ENCODE results near the gene SEMA4G. TPM values are rescaled to one million over a fixed set of nuclear protein-coding genes. Genes with fewer than 3 reads are reported as not detected.

Gene SEMA4G, protein sequence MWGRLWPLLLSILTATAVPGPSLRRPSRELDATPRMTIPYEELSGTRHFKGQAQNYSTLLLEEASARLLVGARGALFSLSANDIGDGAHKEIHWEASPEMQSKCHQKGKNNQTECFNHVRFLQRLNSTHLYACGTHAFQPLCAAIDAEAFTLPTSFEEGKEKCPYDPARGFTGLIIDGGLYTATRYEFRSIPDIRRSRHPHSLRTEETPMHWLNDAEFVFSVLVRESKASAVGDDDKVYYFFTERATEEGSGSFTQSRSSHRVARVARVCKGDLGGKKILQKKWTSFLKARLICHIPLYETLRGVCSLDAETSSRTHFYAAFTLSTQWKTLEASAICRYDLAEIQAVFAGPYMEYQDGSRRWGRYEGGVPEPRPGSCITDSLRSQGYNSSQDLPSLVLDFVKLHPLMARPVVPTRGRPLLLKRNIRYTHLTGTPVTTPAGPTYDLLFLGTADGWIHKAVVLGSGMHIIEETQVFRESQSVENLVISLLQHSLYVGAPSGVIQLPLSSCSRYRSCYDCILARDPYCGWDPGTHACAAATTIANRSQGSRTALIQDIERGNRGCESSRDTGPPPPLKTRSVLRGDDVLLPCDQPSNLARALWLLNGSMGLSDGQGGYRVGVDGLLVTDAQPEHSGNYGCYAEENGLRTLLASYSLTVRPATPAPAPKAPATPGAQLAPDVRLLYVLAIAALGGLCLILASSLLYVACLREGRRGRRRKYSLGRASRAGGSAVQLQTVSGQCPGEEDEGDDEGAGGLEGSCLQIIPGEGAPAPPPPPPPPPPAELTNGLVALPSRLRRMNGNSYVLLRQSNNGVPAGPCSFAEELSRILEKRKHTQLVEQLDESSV
- total RNA-seq (2021; ENCODE audit: unreplicated experiment): 4.7 TPM
- polyA plus RNA-seq (2012; ENCODE audit: insufficient read length): 13.1 TPM
- Bru-seq, nascent RNA: percentile 36 among the genes with signal in this experiment
- percentile 34 among the genes with signal in this experiment for BruChase-seq, experiment 1, labeled RNA remaining after a 2-hour chase
- percentile 39 among the genes with signal in this experiment for BruChase-seq, experiment 2, labeled RNA remaining after a 6-hour chase
- long read RNA-seq, partial matches to known transcripts: 0 of 4 reads
- long read RNA-seq, other reads (novel, unspliced or antisense): 4 of 4 reads

GRCh38 chr10:100969187-100970075 lies at the start of gene SEMA4G:
SEMA4G (plus strand) TSS chr10:100969504; CDS start chr10:100972913, 3,409 bp downstream.
- ChIA-PET POLR2A (no interaction called here), CTCF (interaction anchor here (1.0 to 1.6 kb wide), 3 partner anchors 27 to 45 kb away, joined by 4 to 11 read pairs (median 4); no protein-coding TSS in a partner anchor)
- intact Hi-C loops (cut with micrococcal nuclease; ENCODE audit: unreplicated experiment) (no loop called here), in situ Hi-C loops (cut with HindIII; ENCODE audit: low pct_unique_long_range_greater_than_20kb, low sequenced_read_pairs) (no loop called here)
- Histone ChIP-seq H3K9me3 (ENCODE audit: control insufficient read depth, insufficient read depth, low read depth, low read length) (no peaks in the 10 kb centered on the region), H3K27ac (ENCODE audit: low read length) (peak within 1 kb of the TSS; percentile 30; the same call in 1 of the 2 replicates), H3K36me3 (ENCODE audit: control insufficient read depth, insufficient read depth, low read length) (no peaks in the 10 kb centered on the region), H3K4me3 (ENCODE audit: low read depth in 2 of 2, low read length in 2 of 2) (peak within 1 kb of the TSS; percentile 51 to 56), H3K4me1 (ENCODE audit: control insufficient read depth, insufficient read depth, low read length) (peaks cover 10% of the 10 kb centered on the region), H3K27me3 (ENCODE audit: control insufficient read depth, insufficient read depth, low read length) (no peaks in the 10 kb centered on the region)
- TF ChIP-seq CTCF (IDR thresholded peaks at IDR 0.05) (peak; percentile 89), REST (IDR thresholded peaks at IDR 0.05; ENCODE audit: insufficient read depth in 1 of 2, low read depth in 2 of 2, low read length in 1 of 2) (no peak), TCF7L2 (IDR thresholded peaks at IDR 0.05; ENCODE audit: low read depth, low read length) (no peak)
- BruUV-seq (replicated peaks): no TSS peak
- DNase-seq (ENCODE audit: low read depth, low spot score): peak; percentile 13
- peak; percentile 87 for ATAC-seq

DNA sequence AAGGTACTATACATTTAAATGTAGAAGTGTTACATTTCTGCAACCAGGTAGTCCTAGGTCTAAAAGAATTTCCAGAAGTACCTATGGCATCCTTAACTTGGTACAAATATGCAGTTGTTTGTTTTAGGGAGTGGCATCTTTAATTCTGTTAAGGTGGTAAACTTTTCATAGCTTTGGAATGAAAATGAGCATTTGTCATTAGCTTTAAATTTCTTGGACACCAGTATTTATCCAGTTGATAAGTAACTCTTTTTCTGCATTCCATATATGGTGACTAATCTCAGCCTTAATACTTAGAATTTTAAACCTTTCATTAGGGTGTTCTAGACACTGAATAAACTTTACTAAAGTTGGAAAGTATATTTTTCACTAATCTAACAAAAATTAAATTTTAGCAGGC lies 45.7 kb upstream of the SEMA4G start:
- Histone ChIP-seq H3K9me3 (ENCODE audit: control insufficient read depth, insufficient read depth, low read depth, low read length) (no peaks in the 10 kb centered on the region), H3K4me1 (ENCODE audit: control insufficient read depth, insufficient read depth, low read length) (no peaks in the 10 kb centered on the region), H3K27me3 (ENCODE audit: control insufficient read depth, insufficient read depth, low read length) (no peaks in the 10 kb centered on the region), H3K4me3 (ENCODE audit: low read depth in 2 of 2, low read length in 2 of 2) (no peak overlapping the region), H3K36me3 (ENCODE audit: control insufficient read depth, insufficient read depth, low read length) (peaks cover 62% of the 10 kb centered on the region), H3K27ac (ENCODE audit: low read length) (no peak overlapping the region)
- intact Hi-C loops (cut with micrococcal nuclease; ENCODE audit: unreplicated experiment): no loop called here
- DNase-seq (ENCODE audit: low read depth, low spot score) (no peak), ATAC-seq (no peak)
- CTCF ChIA-PET: interaction anchor here (1.2 kb wide), 1 partner anchor 44 kb away, joined by 4 read pairs; no protein-coding TSS in a partner anchor
- POLR2A ChIA-PET: no interaction called here
- in situ Hi-C loops (cut with HindIII; ENCODE audit: low pct_unique_long_range_greater_than_20kb, low sequenced_read_pairs): no loop called here
- no TSS peak for BruUV-seq (replicated peaks)
- TF ChIP-seq SIN3A (IDR thresholded peaks at IDR 0.05; ENCODE audit: borderline replicate concordance, insufficient read depth, low read depth, low read length) (no peak), POLR2AphosphoS5 (IDR thresholded peaks at IDR 0.05; ENCODE audit: low read depth, low read length) (no peak), TCF7L2 (IDR thresholded peaks at IDR 0.05; ENCODE audit: low read depth, low read length) (no peak), CTCF (IDR thresholded peaks at IDR 0.05) (no peak), REST (IDR thresholded peaks at IDR 0.05; ENCODE audit: insufficient read depth in 1 of 2, low read depth in 2 of 2, low read length in 1 of 2) (no peak)
